H54 (cell line): Measurements from ENCODE around the gene YEATS4.

Experiments used
- DNase-seq: peaks from one replicate; pipeline ENCODE4 v3.0.0; 2011; ENCODE audit warnings: low spot score, mixed read lengths; ENCODE audit not compliant: insufficient read length
- FAIRE-seq: peaks from 3 replicates; lab custom pipeline; 2011; peaks lifted over from hg19 to GRCh38; lab: Jason Lieb, UNC
- POLR2A ChIP-seq: IDR thresholded peaks from 2 replicates; pipeline ENCODE4 v1.6.1; 2011; ENCODE audit warnings: low read depth, mild to moderate bottlenecking, low read length

YEATS4 gene

DNA sequence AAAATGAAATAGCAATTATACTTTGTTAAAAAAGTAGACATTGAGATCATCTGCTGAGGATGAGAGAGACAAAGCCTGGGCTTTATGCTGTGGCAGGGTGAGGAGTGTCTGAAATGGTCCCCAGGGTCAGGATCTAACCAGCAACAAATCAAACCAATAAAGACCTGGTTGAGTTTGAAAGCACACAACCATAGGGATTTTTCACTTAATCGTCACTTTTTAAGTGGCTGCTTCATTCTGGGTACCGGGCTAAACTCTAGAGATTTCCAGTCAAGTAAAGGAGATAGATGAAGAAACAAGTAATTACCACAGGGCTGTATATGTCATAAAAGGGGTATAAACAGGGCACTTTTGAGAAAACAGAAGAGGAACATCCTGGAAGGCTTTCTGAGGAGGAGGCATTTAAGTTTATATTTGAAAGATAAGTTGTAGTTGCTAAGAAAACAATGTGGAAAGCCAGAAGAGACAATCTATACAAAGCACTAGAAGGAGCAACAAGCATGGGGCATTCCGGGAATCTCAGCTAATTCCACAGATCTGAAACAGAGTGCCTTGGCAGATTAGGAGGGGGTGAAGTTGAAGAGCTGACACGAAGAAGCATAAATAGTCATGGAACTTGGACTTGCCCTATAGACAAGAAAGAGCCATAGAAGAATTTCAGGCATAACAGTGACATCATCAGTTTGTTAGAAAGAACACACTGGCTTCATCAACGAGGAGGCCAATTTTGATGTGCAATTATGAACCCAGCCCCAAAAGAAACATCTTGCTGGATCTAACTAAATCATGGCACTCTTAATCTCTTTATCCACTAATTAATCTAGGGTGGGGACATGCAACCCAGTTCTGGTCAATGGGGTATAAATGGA lies 63.7 kb downstream of the YEATS4 start:
- no peak for TF ChIP-seq POLR2A
- FAIRE-seq, result no peak
- no peak for DNase-seq

DNA sequence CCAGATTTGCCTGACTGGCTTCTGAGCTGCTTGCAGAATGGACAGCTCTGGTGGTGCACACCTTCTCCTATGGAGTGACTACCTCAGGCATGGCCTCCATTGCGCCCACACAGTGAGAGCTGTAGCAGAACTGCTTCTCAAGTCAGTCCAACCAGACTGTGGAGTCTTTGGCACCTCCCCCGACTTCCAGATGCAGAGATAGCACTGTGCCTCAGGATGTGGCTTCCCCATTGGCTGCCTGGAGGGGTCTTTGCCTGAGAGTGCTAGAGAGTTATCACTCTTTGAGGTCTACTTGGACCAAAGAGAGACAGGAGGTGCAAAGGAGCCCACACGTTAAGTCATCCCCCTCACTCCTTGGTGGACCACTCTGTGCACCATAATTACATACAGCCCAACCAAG lies 65.9 kb downstream of the YEATS4 start:
- FAIRE-seq (no peak), DNase-seq (no peak)
- no peak for TF ChIP-seq POLR2A

DNA sequence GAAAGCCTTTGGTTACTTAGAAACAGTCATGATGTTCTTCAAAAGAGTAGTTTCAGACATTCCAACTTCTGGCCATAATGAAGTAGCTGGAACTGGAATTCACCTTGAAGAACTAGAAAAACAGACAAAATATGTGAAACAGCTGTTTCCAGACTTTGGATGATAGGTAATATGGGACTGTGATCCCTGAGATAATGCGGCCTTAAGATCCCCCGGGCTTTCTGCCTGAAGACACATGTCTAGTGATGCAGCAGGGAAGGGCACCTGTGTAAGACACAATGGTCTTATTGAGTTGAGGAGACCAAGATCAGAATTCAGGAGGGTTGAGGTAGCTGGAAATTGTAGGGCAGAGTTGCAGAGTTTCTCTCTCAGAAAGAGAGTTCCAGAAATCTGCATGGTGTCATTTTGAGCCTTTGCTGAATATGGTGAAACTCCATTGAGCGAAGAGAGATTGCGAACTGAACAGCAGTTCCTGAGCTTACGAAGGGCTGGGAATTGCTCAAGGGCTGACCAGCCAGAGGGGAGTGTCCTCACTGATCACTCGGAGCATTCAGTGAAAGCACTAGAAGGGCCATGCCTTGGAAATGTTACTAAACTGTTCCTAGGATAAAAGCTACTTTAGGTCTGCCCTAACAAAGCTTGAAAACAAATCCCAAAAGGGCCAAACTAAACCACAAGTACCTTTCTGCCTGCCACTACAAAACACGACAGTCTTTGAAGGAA lies 69.0 kb downstream of the YEATS4 start:
- TF ChIP-seq POLR2A, result no peak
- FAIRE-seq (no peak), DNase-seq (no peak)

DNA sequence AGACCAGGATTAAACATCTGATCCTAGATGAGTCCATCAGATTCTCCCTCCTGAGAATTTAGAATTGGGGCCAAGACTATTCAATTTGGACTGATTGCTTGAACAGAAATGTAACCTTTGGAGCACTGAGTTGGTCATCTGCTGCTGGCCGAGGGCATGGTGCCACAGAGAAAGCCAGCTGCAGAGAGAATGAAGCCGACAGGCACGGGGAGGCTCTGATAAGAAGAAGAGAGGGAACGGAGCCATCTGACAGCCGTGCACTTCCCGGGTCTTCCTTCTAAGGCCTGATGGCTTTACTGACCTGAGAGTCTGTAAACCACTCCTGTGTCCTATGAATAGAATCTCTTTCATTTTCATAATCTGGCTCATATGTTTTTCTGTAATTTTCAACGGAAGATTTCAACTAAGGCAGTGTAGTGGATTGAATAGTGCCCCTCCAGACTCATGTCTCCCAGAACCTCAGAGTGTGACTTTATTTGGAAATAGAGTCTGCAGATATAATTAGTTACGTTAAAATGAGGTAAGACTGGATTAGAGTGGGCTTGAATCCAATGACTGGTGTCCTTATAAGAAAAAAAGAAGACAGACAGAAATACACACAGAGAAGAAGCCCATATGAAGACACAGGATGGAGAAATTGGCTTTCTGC lies 71.5 kb downstream of the YEATS4 start:
- no peak for FAIRE-seq
- no peak for DNase-seq

DNA sequence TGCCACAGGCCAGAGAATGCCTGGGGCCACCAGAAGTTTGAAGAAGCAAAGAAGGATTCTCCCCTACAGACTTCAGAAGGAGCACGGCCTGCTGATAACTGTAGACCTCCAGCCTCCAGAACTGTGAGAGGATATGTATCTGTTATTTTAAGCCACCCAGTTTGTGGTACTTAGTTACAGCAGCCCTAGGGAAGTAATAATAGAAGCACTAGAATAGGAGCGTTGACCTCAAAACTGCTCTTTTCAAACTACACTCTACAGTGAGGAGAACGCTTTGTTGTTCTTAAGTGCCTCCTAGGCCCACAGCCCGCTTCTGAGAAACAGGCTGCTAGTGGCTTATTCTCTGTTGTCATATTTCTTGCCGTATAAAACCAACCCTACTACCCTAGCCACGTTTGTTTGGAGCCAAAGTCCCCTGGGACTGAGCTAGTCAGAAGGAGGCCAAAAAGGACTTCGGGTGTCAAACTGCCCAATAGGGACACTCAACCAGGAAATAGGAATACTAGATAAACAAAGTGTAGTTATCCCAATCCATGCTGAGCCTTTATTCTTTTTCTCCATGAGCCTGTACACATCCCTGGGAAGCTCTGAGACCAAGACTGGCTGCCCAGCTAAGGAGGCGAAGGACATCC lies 72.2 kb downstream of the YEATS4 start:
- TF ChIP-seq POLR2A, result no peak
- no peak for FAIRE-seq
- no peak for DNase-seq

More for the DNA sequence above, 71.5 kb downstream of the YEATS4 start:
- no peak for TF ChIP-seq POLR2A

DNA sequence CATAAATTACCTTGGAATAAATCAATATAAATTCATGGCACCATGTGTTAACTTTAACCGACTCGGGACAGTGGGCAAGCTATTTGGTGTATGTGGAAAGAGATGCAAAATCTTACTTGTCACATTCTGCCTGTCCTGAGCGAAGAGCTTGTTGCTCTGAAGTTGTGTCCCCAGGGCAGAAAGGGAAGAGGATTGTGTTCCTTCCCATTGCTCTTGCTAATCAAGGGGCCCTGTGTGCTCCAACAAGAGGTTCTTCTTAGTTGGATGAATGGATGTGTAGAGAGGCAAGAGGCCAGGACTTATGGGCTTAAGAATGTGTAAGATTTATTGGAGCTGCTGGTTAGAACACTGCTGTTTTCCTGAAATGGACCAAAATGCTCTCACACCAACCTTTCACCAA lies 74.1 kb downstream of the YEATS4 start:
- FAIRE-seq (no peak), DNase-seq (no peak)
- no peak for TF ChIP-seq POLR2A

DNA sequence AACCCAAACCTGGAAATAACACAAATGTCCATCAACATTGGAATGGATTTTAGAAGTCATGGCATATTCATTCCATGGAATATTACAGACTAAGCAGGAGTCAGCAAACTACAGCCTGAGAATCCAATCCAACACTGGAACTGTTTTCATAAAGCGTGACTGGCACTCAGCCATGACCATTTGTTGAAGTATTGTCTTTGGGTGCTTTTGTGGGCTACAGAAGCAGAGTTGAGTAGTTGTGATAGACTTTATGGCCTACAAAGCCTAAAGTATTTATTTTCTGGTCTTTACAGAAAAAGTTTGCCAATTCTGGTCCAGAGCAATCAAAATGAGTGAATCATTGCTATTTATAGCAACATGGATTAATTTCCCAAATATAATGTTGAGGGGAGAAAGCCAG lies 76.1 kb downstream of the YEATS4 start:
- no peak for TF ChIP-seq POLR2A
- DNase-seq, result no peak
- no peak for FAIRE-seq

DNA sequence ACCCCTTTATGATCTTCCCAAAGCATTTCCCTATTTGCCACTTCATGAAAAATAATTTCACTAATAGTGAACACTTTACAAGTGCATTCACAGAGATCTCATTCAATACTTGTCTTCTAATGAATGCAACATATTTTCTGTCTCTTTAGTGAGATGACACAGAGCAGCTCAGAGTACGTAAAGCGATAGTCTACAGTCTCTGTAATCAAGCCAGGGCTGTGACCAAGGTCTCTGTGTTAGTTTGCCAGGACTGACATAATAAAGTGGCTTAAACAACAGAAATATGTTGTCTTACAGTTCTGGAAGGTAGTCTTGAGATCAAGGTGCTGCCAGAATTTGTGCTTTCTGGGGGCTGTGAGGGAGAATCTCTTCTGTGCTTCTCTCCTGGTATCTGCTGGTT lies 77.5 kb downstream of the YEATS4 start:
- no peak for TF ChIP-seq POLR2A
- FAIRE-seq (no peak), DNase-seq (no peak)

DNA sequence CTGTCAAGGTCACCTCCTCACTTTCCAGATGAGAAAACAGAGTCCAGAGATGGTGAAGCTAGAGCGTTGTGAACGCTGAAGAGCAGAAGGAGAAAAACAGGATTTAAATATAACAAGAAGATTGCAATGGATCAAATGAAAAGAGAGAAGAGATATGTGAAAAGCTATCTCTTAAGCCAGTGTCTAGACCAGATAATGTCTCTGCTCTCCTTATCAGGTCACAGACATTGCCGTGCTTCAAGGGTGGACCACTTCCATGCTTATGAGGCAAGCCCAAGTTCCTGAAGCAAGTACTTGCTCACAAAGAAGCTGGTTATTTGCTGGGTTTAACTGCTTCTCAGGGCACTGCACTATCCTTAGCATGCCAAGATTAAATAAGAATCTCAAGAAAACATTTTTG lies 79.0 kb downstream of the YEATS4 start:
- DNase-seq (no peak), FAIRE-seq (no peak)
- no peak for TF ChIP-seq POLR2A

DNA sequence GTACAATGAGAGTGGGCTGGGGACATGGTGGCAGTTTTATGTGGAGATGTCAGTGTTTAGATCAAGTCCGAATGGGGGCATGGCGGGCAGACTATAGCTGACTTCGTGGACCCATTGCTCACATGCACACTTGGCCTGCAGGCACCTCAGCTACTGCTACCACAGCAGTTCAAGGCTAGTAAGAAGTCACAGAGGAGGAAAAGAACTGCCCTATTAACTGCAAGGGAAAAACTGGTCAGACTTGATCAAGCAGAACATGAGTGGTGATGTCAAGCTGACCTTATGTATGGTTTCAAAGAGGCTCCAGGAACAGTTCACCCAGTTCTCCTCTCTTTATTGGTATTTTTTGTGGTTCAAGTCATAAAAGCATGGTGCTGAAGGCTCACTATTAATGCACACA lies 80.5 kb downstream of the YEATS4 start:
- DNase-seq (no peak), FAIRE-seq (no peak)
- TF ChIP-seq POLR2A, result no peak
